CD14-positive monocyte (primary cell): ENCODE measurements around the gene VSTM2B. TPM values are rescaled to one million over a fixed set of nuclear protein-coding genes. Genes with fewer than 3 reads are reported as not detected.

Experiments
- DNase-seq, 3 donors: peaks; one replicate each; pipeline ENCODE4 v3.0.0-alpha.2; 2011 to 2022
- H2AFZ ChIP-seq: 2 replicates; pipeline ENCODE4 v1.6.0; 2012; ENCODE audit warnings: mild to moderate bottlenecking, low read depth, low read length, inconsistent platforms; ENCODE audit not compliant: insufficient read depth, poor library complexity, severe bottlenecking
- H3K27ac ChIP-seq, 2 donors: 1 replicate in 1 of 2; 2 replicates in 1 of 2; pipeline ENCODE4 v1.5.1; 2012 to 2013; ENCODE audit warnings: low read length in 2 of 2, control low read depth in 1 of 2, inconsistent platforms in 1 of 2, low read depth in 1 of 2, mild to moderate bottlenecking in 1 of 2
- H3K27me3 ChIP-seq, 2 donors: one replicate each; pipeline versions ENCODE4 v1.6.0 to v1.6.1; 2011 to 2013; ENCODE audit warnings: low read length in 2 of 2; ENCODE audit not compliant: control insufficient read depth in 2 of 2, insufficient read depth in 2 of 2
- H3K36me3 ChIP-seq, 2 donors: replicated peaks in 1 of 2; 1 replicate in 1 of 2; 2 replicates in 1 of 2; pipeline versions ENCODE4 v1.5.1 to v1.6.1; 2012 to 2013; ENCODE audit warnings: low read length in 2 of 2, control low read depth in 1 of 2, inconsistent platforms in 1 of 2, mild to moderate bottlenecking in 1 of 2; ENCODE audit not compliant: insufficient read depth in 2 of 2, control insufficient read depth in 1 of 2
- H3K4me1 ChIP-seq, 2 donors: 1 replicate in 1 of 2; 2 replicates in 1 of 2; pipeline versions ENCODE4 v1.5.1 to v1.6.1; 2012 to 2013; ENCODE audit warnings: low read length in 2 of 2, control low read depth in 1 of 2, inconsistent platforms in 1 of 2, mild to moderate bottlenecking in 1 of 2, moderate library complexity in 1 of 2; ENCODE audit not compliant: insufficient read depth in 2 of 2, control insufficient read depth in 1 of 2
- H3K4me2 ChIP-seq: replicated peaks from 2 replicates; pipeline ENCODE3; 2012; ENCODE audit warnings: low read length, moderate library complexity, mild to moderate bottlenecking; ENCODE audit not compliant: poor library complexity, severe bottlenecking; ENCODE audit errors: extremely low read depth
- H3K4me3 ChIP-seq, 3 experiments: fragments of 200-600 bp in 1 of 3; sonication (generic) in 1 of 3; replicated peaks in 1 of 3; 1 replicate in 2 of 3; 2 replicates in 1 of 3; pipeline ENCODE4 v1.5.1; 2011 to 2013; ENCODE audit warnings: low read length in 3 of 3, mild to moderate bottlenecking in 3 of 3, control low read depth in 2 of 3, low read depth in 2 of 3, inconsistent platforms in 1 of 3, moderate library complexity in 1 of 3
- H3K79me2 ChIP-seq: 2 replicates; pipeline ENCODE4 v1.6.0; 2012; ENCODE audit warnings: mild to moderate bottlenecking, control low read depth, inconsistent platforms, low read length, moderate library complexity; ENCODE audit not compliant: insufficient read depth
- H3K9ac ChIP-seq: 2 replicates; pipeline ENCODE4 v1.6.0; 2017; ENCODE audit warnings: low read length, mild to moderate bottlenecking; ENCODE audit not compliant: insufficient read depth, poor library complexity, severe bottlenecking
- H3K9me3 ChIP-seq, 2 donors: replicated peaks in 1 of 2; 1 replicate in 1 of 2; 2 replicates in 1 of 2; pipeline versions ENCODE4 v1.5.1 to v1.6.1; 2012 to 2013; ENCODE audit warnings: low read length in 2 of 2, control low read depth in 1 of 2; ENCODE audit not compliant: control insufficient read depth in 1 of 2, insufficient read depth in 1 of 2
- H4K20me1 ChIP-seq: 2 replicates; pipeline ENCODE4 v1.6.0; 2012; ENCODE audit warnings: mild to moderate bottlenecking, low read length, control low read depth, moderate library complexity; ENCODE audit not compliant: insufficient read depth
- H3K27ac Mint-ChIP-seq, 7 donors: one replicate each; pipeline ENCODE4 v1.8.0; 2020; ENCODE audit warnings: mild to moderate bottlenecking in 7 of 7, mixed read lengths in 7 of 7, moderate library complexity in 6 of 7, inconsistent platforms in 2 of 7
- H3K27me3 Mint-ChIP-seq, 3 donors: one replicate each; pipeline ENCODE4 v1.8.0; 2021 to 2022; ENCODE audit warnings: low read depth in 3 of 3, mild to moderate bottlenecking in 3 of 3, mixed read lengths in 3 of 3, moderate library complexity in 3 of 3, inconsistent platforms in 1 of 3
- H3K36me3 Mint-ChIP-seq, 2 donors: one replicate each; pipeline ENCODE4 v1.8.0; 2020; ENCODE audit warnings: mixed read lengths in 2 of 2, inconsistent platforms in 1 of 2, mild to moderate bottlenecking in 1 of 2
- H3K4me1 Mint-ChIP-seq: one replicate; pipeline ENCODE4 v1.8.0; 2020; ENCODE audit warnings: mild to moderate bottlenecking, mixed read lengths
- H3K4me3 Mint-ChIP-seq, 2 donors: one replicate each; pipeline ENCODE4 v1.8.0; 2020; ENCODE audit warnings: mild to moderate bottlenecking in 2 of 2, mixed read lengths in 2 of 2, moderate library complexity in 1 of 2
- H3K9me3 Mint-ChIP-seq, 7 donors: one replicate each; pipeline ENCODE4 v1.8.0; 2020 to 2022; ENCODE audit warnings: mixed read lengths in 7 of 7, mild to moderate bottlenecking in 6 of 7, moderate library complexity in 6 of 7, inconsistent platforms in 2 of 7
- WGBS: methylation state at CpG from one replicate; pipeline ENCODE4 v1.1.5; 2013; ENCODE audit warnings: missing lambda C conversion rate; ENCODE audit not compliant: insufficient coverage; 5-methylcytosine and 5-hydroxymethylcytosine counted together
- intact Hi-C, 2 donors: fragments of 100-400 bp; cut with micrococcal nuclease; formaldehyde crosslinking; loops; one replicate each; pipeline versions ENCODE4 v1.15.0 to v1.15.1; 2023
- polyA plus RNA-seq, 3 donors: library from polyadenylated mRNA; depleted of rRNA in 1 of 3; unstranded in 2 of 3; stranded (reverse) in 1 of 3; fragments of 300-500 nt in 2 of 3; fragments of >200 nt in 1 of 3; fragmentation: Illumina TruSeq in 2 of 3; gene quantifications; 1 replicate in 2 of 3; 2 replicates in 1 of 3; pipeline ENCODE4 v1.2.3, GENCODE V29; 2012 to 2021
- TF ChIP-seq, protein P1 (sequence below): fragments of 200-600 bp; IDR thresholded peaks from one replicate; pipeline ENCODE4 v1.8.0; 2022; ENCODE audit warnings: antibody characterized with exemption, mild to moderate bottlenecking

VSTM2B gene
- polyA plus RNA-seq, 3 donors, result not detected

DNA sequence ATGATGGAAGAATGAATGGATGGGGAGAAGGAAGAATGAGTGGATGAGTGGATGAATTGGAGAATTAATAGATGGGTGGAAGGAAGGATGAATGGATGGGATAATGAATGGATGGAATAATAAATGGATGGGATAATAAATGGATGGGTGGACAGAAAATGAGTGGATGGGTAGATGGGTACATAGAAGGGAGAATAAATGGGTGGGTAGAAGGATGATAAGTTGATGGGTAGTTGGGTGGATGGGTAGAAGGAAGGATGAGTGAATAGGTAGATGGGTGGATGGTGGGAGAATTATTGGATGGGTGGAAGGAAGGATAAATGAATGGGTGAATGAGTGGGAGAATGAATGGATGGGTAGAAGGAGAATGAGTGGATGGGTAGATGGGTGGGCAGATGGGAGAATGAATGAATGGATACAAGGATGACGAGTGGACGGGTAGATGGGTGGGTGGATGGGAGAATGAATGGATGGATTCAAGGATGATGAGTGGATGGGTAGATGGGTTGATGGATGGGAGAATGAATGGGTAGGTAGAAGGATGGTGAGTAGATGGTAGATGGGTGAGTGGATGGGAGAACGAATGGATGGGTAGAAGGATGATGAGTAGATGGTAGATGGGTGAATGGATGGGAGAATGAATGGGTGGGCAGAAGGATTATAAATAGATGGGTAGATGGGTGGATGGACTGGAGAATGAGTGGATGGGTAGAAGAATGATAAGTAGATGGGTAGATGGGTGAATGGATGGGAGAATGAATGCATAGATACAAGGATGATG, 15.9 kb downstream of the VSTM2B start:
- no peak for DNase-seq
- no peak overlapping the region for H3K9ac ChIP-seq
- no peaks in the 10 kb centered on the region for H3K27me3 ChIP-seq
- H3K4me1 ChIP-seq, result no peaks in the 10 kb centered on the region
- Mint-ChIP-seq H3K36me3 (no peaks in the 10 kb centered on the region), H3K4me3 (no peak overlapping the region), H3K9me3 (peaks cover 0 to 4% (median 0%) of the 10 kb centered on the region in 7 donors), H3K27me3 (peaks cover 0 to 10% (median 0%) of the 10 kb centered on the region in 3 donors), H3K27ac (no peak overlapping the region), H3K4me1 (no peaks in the 10 kb centered on the region)
- no peaks in the 10 kb centered on the region for H4K20me1 ChIP-seq
- no peak overlapping the region for H2AFZ ChIP-seq
- intact Hi-C loops, result no loop called here
- H3K36me3 ChIP-seq, result no peaks in the 10 kb centered on the region
- 89% methylated on average over 3 of the region's 3 CpGs for WGBS
- H3K4me3 ChIP-seq, result no peak overlapping the region
- no peak overlapping the region for H3K4me2 ChIP-seq
- TF ChIP-seq, protein P1, sequence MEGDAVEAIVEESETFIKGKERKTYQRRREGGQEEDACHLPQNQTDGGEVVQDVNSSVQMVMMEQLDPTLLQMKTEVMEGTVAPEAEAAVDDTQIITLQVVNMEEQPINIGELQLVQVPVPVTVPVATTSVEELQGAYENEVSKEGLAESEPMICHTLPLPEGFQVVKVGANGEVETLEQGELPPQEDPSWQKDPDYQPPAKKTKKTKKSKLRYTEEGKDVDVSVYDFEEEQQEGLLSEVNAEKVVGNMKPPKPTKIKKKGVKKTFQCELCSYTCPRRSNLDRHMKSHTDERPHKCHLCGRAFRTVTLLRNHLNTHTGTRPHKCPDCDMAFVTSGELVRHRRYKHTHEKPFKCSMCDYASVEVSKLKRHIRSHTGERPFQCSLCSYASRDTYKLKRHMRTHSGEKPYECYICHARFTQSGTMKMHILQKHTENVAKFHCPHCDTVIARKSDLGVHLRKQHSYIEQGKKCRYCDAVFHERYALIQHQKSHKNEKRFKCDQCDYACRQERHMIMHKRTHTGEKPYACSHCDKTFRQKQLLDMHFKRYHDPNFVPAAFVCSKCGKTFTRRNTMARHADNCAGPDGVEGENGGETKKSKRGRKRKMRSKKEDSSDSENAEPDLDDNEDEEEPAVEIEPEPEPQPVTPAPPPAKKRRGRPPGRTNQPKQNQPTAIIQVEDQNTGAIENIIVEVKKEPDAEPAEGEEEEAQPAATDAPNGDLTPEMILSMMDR, result no peak
- no peaks in the 10 kb centered on the region for H3K9me3 ChIP-seq
- no peaks in the 10 kb centered on the region for H3K79me2 ChIP-seq
- no peak overlapping the region for H3K27ac ChIP-seq

DNA sequence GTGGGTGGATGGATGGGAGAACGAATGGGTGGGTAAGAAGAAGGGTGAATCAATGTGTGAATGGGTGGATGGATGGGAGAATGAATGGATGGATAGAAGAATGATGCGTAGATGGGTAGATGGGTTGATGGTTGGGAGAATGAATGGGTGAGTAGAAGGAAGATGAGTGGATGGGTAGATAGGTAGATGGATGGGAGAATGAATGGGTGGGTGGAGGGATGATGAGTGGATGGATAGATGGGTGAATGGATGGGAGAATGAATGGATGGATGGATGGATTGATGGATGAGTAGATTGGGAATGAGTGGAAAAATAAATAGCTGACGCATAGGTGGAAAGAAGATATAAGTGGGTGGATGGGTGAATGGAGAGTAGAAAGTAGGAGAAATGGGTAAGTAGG, 16.5 kb downstream of the VSTM2B start:
- H2AFZ ChIP-seq, result no peak overlapping the region
- H3K79me2 ChIP-seq, result no peaks in the 10 kb centered on the region
- intact Hi-C loops, result no loop called here
- WGBS, result 76% methylated on average over 3 of the region's 3 CpGs
- no peak overlapping the region for H3K4me2 ChIP-seq
- no peaks in the 10 kb centered on the region for H4K20me1 ChIP-seq
- H3K4me3 Mint-ChIP-seq, result no peak overlapping the region
- H3K27me3 ChIP-seq, result no peaks in the 10 kb centered on the region
- H3K27ac ChIP-seq, result no peak overlapping the region
- no peaks in the 10 kb centered on the region for H3K9me3 ChIP-seq
- H3K4me3 ChIP-seq, result no peak overlapping the region
- H3K9me3 Mint-ChIP-seq, result peaks cover 0 to 4% (median 0%) of the 10 kb centered on the region in 7 donors
- H3K36me3 Mint-ChIP-seq, result no peaks in the 10 kb centered on the region
- peaks cover 0 to 10% (median 0%) of the 10 kb centered on the region in 3 donors for H3K27me3 Mint-ChIP-seq
- no peaks in the 10 kb centered on the region for H3K4me1 Mint-ChIP-seq
- no peak overlapping the region for H3K9ac ChIP-seq
- H3K4me1 ChIP-seq, result no peaks in the 10 kb centered on the region
- no peaks in the 10 kb centered on the region for H3K36me3 ChIP-seq
- DNase-seq, result no peak
- TF ChIP-seq, protein P1, result no peak
- H3K27ac Mint-ChIP-seq, result no peak overlapping the region
